Liver (tissue), 3 donors: ENCODE results near the gene GAPDH.

Source experiments
- RAD21 ChIP-seq, 2 donors: IDR thresholded peaks; 2 replicates each; pipeline ENCODE4 v1.6.1; 2016; ENCODE audit warnings: antibody characterized with exemption in 2 of 2, mild to moderate bottlenecking in 2 of 2
- TF ChIP-seq, protein P1 (sequence below): fragments of 150-350 bp; IDR thresholded peaks from 2 replicates; pipeline ENCODE4 v1.5.1; 2017; ENCODE audit warnings: improper control_type of control experiment, low read depth, low read length; ENCODE audit not compliant: missing input control
- donor health status: healthy.
- donor health status: healthy.

DNA sequence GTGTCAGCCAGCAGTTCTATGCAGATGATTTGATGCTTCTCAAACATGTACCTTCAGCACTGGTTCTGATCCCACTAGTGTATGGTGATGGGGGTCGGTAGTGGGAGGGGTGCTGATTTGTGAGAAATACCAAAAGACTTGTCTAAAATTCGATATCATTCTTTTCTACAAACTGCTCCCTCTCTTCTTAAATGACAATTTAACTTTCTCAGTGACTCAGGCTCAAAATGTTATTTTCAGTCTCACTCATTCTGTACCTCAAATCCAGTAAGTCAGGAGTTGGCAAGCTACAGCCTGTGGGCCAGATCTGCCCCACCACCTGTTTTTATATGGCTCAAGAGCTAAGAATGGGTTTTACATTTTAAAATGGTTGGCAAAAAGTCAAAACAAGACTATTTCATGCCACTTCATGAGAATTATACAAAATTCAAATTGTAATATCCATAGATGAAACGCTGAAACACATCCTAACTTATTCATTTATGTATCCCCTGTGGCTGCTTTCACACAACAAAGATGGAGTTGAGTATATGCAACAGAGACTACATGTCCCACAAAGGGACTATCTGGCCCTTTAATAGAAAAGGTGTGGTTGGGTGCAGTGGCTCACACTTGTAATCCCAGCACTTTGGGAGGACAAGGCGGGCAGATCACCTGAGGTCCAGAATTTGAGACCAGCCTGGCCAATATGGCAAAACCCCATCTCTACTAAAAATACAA lies 40.4 kb downstream of the GAPDH start:
- TF ChIP-seq, protein P1, sequence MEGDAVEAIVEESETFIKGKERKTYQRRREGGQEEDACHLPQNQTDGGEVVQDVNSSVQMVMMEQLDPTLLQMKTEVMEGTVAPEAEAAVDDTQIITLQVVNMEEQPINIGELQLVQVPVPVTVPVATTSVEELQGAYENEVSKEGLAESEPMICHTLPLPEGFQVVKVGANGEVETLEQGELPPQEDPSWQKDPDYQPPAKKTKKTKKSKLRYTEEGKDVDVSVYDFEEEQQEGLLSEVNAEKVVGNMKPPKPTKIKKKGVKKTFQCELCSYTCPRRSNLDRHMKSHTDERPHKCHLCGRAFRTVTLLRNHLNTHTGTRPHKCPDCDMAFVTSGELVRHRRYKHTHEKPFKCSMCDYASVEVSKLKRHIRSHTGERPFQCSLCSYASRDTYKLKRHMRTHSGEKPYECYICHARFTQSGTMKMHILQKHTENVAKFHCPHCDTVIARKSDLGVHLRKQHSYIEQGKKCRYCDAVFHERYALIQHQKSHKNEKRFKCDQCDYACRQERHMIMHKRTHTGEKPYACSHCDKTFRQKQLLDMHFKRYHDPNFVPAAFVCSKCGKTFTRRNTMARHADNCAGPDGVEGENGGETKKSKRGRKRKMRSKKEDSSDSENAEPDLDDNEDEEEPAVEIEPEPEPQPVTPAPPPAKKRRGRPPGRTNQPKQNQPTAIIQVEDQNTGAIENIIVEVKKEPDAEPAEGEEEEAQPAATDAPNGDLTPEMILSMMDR, result no peak
- TF ChIP-seq RAD21 (IDR thresholded peaks at IDR 0.05), result no peak
